Fibroblast of lung (primary cell): Measurements from ENCODE around the gene DHFR. TPM values are rescaled to one million over a fixed set of nuclear protein-coding genes. Genes with fewer than 3 reads are reported as not detected.
"Not testable (repeated sequence)": the region's sequence is repeated elsewhere in the genome, so short reads cannot be mapped to it uniquely, and the experiment has no call there.

Experiments used
- DNase-seq, 2 donors: peaks; one replicate each; pipeline versions ENCODE4 v3.0.0 to v3.0.0-alpha.2; 2010; ENCODE audit warnings: low read depth in 2 of 2
- H2AFZ ChIP-seq: 2 replicates; pipeline ENCODE4 v1.5.1; 2012; ENCODE audit warnings: low read length, control low read depth, inconsistent platforms
- H3K27ac ChIP-seq: 2 replicates; pipeline ENCODE4 v1.5.1; 2011; ENCODE audit warnings: low read length, control low read depth; ENCODE audit not compliant: insufficient read depth
- H3K27me3 ChIP-seq: 2 replicates; pipeline ENCODE4 v1.5.1; 2011; ENCODE audit warnings: mild to moderate bottlenecking, low read length; ENCODE audit not compliant: control insufficient read depth, insufficient read depth
- H3K36me3 ChIP-seq: 2 replicates; pipeline ENCODE4 v1.5.1; 2011; ENCODE audit warnings: low read length; ENCODE audit not compliant: control insufficient read depth, insufficient read depth
- H3K4me1 ChIP-seq: 2 replicates; pipeline ENCODE4 v1.5.1; 2011; ENCODE audit warnings: low read length; ENCODE audit not compliant: control insufficient read depth, insufficient read depth; ENCODE audit errors: extremely low read depth
- H3K4me2 ChIP-seq: 2 replicates; pipeline ENCODE4 v1.5.1; 2011; ENCODE audit warnings: low read length, control low read depth; ENCODE audit not compliant: insufficient read depth; ENCODE audit errors: extremely low read depth
- H3K4me3 ChIP-seq, 4 experiments: fragments of 200-600 bp in 1 of 4; sonication (generic) in 1 of 4; replicated peaks in 1 of 4; 2 replicates each; pipeline ENCODE4 v1.5.1; 2011 to 2016; ENCODE audit warnings: low read length in 4 of 4, low read depth in 3 of 4, mild to moderate bottlenecking in 3 of 4, control low read depth in 2 of 4, inconsistent platforms in 1 of 4, mixed read lengths in 1 of 4; ENCODE audit not compliant: insufficient read depth in 1 of 4; ENCODE audit errors: control extremely low read depth in 1 of 4
- H3K79me2 ChIP-seq: 2 replicates; pipeline ENCODE4 v1.5.1; 2012; ENCODE audit warnings: mild to moderate bottlenecking, low read length, inconsistent platforms; ENCODE audit not compliant: control insufficient read depth, insufficient read depth
- H3K9ac ChIP-seq: 2 replicates; pipeline ENCODE4 v1.5.1; 2011; ENCODE audit warnings: mild to moderate bottlenecking, low read length, control low read depth; ENCODE audit not compliant: insufficient read depth
- H3K9me3 ChIP-seq: 2 replicates; pipeline ENCODE4 v1.5.1; 2012; ENCODE audit warnings: low read depth, low read length; ENCODE audit not compliant: control insufficient read depth, insufficient read depth
- H4K20me1 ChIP-seq: 2 replicates; pipeline ENCODE4 v1.5.1; 2011; ENCODE audit warnings: low read length; ENCODE audit not compliant: control insufficient read depth, insufficient read depth; ENCODE audit errors: extremely low read depth
- CTCF ChIP-seq, 2 donors: IDR thresholded peaks in 1 of 2; conservative IDR thresholded peaks in 1 of 2; 1 replicate in 1 of 2; 2 replicates in 1 of 2; pipeline ENCODE4 v1.5.1; 2011 to 2012; ENCODE audit warnings: low read length in 2 of 2, control low read depth in 1 of 2, inconsistent platforms in 1 of 2, low read depth in 1 of 2, mild to moderate bottlenecking in 1 of 2
- EZH2 ChIP-seq: IDR thresholded peaks from 2 replicates; pipeline ENCODE4 v1.5.1; 2012; ENCODE audit warnings: low read length, control low read depth, mild to moderate bottlenecking; ENCODE audit errors: missing control alignments
- polyA plus RNA-seq, 2 donors: library from polyadenylated mRNA; depleted of rRNA in 1 of 2; stranded (reverse) in 1 of 2; unstranded in 1 of 2; fragments of >200 nt; gene quantifications; 2 replicates each; pipeline ENCODE4 v1.2.1, GENCODE V29; 2011 to 2012; ENCODE audit warnings: missing spikeins in 1 of 2
- total RNA-seq: library from RNA; depleted of rRNA; stranded (reverse); fragments of >200 nt; gene quantifications from 2 replicates; pipeline ENCODE4 v1.2.1, GENCODE V29; 2014

Gene DHFR
- total and polyA plus RNA-seq, 2 donors (not counting 1 experiment from before 2014, with no cell fraction given): 9.7 to 22.2 TPM

GRCh38 chr5:80588858-80589540, 65.8 kb downstream of the DHFR start:
- H2AFZ ChIP-seq: no peak overlapping the region
- H3K9me3 ChIP-seq: no peaks in the 10 kb centered on the region
- DNase-seq: no peak
- H3K27me3 ChIP-seq: no peaks in the 10 kb centered on the region
- no peaks in the 10 kb centered on the region for H3K79me2 ChIP-seq
- no peak overlapping the region for H3K4me2 ChIP-seq
- H3K4me3 ChIP-seq: no peak overlapping the region
- no peak for TF ChIP-seq EZH2
- TF ChIP-seq CTCF (conservative IDR thresholded peaks at IDR 0.05 in 1 of 2, IDR thresholded peaks at IDR 0.05 in 1 of 2; ENCODE audit: low read depth in 1 of 2, low read length in 2 of 2): no peak
- no peaks in the 10 kb centered on the region for H4K20me1 ChIP-seq
- no peaks in the 10 kb centered on the region for H3K36me3 ChIP-seq
- H3K9ac ChIP-seq: no peak overlapping the region
- no peaks in the 10 kb centered on the region for H3K4me1 ChIP-seq
- no peak overlapping the region for H3K27ac ChIP-seq

GRCh38 chr5:80584770-80585169, 70.0 kb downstream of the DHFR start:
- no peak for DNase-seq

GRCh38 chr5:80580291-80580690, 74.5 kb downstream of the DHFR start:
- H3K27ac ChIP-seq, H3K9me3 ChIP-seq, H3K36me3 ChIP-seq, H3K79me2 ChIP-seq, DNase-seq, H4K20me1 ChIP-seq, H3K4me2 ChIP-seq, H3K4me1 ChIP-seq, H2AFZ ChIP-seq, H3K4me3 ChIP-seq, H3K27me3 ChIP-seq, H3K9ac ChIP-seq: not testable (repeated sequence)

More at GRCh38 chr5:80584770-80585169, 70.0 kb downstream of the DHFR start:
- H3K36me3 ChIP-seq: no peaks in the 10 kb centered on the region
- H3K4me1 ChIP-seq: no peaks in the 10 kb centered on the region
- H3K4me2 ChIP-seq: no peak overlapping the region
- no peak overlapping the region for H3K27ac ChIP-seq
- H2AFZ ChIP-seq: no peak overlapping the region
- TF ChIP-seq EZH2 (no peak), CTCF (conservative IDR thresholded peaks at IDR 0.05 in 1 of 2, IDR thresholded peaks at IDR 0.05 in 1 of 2; ENCODE audit: low read depth in 1 of 2, low read length in 2 of 2) (no peak)
- no peaks in the 10 kb centered on the region for H3K27me3 ChIP-seq
- H3K4me3 ChIP-seq: no peak overlapping the region
- no peaks in the 10 kb centered on the region for H4K20me1 ChIP-seq
- no peaks in the 10 kb centered on the region for H3K79me2 ChIP-seq
- no peak overlapping the region for H3K9ac ChIP-seq
- H3K9me3 ChIP-seq: no peaks in the 10 kb centered on the region
